HG03442 (cell line): ENCODE results near the gene FGF18.
"Not testable (repeated sequence)": the region's sequence is repeated elsewhere in the genome, so short reads cannot be mapped to it uniquely, and the experiment has no call there.

ENCODE experiments used
- ATAC-seq: cut with Tn5 transposase; IDR thresholded peaks from one replicate; pipeline ENCODE4 v1.9.1; 2021; ENCODE audit warnings: mild to moderate bottlenecking, moderate library complexity; ENCODE audit not compliant: unreplicated experiment

Gene FGF18

DNA sequence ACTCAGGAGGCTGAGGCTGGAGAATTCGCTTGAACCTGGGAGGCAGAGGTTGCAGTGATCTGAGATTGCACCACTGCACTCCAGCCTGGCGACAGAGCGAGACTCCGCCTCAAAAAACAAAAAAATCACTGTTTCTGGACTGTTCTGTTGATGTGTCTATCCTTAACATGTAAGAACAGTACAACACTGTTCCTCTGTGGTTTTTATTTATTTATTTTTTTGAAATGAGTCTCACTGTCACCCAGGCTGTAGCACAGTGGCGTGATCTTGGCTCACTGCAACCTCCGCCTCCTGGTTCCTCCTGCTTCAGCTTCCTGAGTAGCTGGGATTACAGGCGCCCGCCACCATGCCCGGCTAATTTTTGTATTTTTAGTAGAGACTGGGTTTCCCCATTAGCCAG is 20.8 kb upstream of the FGF18 start:
- not testable (repeated sequence) for ATAC-seq

- no peak for ATAC-seq
Observed at GRCh38 chr5:171400169-171400568, 19.3 kb upstream of the FGF18 start.

GRCh38 chr5:171401167-171401947 is 18.1 kb upstream of the FGF18 start:
- no peak for ATAC-seq

GRCh38 chr5:171402751-171403150 is 16.7 kb upstream of the FGF18 start:
- not testable (repeated sequence) for ATAC-seq

GRCh38 chr5:171405615-171406014 is 13.8 kb upstream of the FGF18 start:
- no peak for ATAC-seq

DNA sequence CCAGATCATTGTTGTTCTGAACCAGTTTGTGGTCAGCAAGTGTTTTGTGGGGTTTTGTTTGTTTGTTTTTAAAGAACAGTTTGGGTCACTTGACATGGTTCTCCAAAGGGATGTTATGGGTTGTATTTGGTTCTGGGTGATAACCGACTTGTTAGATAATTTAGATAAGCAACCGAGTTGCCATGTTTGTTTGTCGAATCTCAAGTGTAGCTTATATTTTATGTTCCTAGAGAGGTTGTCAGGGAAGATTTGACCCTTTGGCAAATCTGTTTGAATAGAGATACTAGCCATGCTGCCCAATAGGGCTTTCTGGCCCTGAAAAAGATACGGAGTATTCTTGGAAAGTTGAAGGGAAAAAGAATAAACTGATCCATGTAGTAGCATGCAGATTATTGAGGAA is 12.2 kb upstream of the FGF18 start:
- no peak for ATAC-seq

- no peak for ATAC-seq
Observed at GRCh38 chr5:171409164-171410136, 10.0 kb upstream of the FGF18 start.

- ATAC-seq = no peak
Observed at GRCh38 chr5:171410181-171410580, 9.3 kb upstream of the FGF18 start.

DNA sequence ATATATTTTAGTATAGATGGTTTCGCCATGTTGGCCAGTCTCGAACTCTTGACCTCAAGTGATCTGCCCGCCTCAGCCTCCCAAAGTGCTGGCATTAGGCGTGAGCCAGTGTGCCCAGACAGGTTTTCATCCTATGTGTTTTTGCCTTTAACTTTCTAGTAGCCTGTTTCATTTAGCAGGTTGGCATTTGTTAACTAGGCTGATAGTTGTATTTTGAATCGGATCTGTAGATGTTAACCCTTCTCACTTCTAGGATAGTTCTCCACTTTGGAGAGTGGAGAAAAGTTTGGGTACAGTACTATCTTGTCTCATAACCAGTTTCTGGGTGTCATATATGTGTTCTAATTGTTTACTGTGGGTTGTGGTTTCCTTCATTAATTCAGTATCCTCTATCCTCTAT is 7.3 kb upstream of the FGF18 start:
- ATAC-seq = no peak

GRCh38 chr5:171413153-171413910 is 6.1 kb upstream of the FGF18 start:
- ATAC-seq = no peak

GRCh38 chr5:171413993-171414392 is 5.5 kb upstream of the FGF18 start:
- not testable (repeated sequence) for ATAC-seq

DNA sequence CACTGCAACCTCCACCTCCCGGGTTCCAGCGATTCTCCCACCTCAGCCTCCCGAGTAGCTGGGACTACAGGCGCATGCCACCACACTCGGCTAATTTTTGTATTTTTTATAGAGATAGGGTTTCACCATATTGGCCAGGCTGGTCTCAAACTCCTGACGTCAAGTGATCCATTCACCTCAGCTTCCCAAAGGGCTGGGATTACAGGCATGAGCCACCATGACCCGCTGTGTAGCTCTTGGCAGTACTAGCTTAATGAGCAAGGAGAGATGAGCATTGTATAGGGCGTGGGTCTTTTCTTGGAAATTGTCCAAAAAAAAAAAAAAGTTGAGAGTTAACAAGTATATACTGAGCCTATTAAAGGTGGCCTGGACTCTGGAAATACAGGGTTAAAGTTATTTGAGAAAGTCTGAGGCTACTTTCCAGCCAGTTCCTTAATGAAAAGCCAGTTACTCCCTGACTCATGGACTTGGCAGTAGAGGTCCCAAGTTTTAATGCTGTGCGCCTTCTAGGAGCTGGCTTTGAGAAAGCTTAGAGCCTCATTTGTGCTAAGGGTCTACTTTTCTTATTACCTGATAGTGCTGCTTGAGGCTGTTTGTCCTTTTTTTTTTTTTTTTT is 4.2 kb upstream of the FGF18 start:
- ATAC-seq = no peak

DNA sequence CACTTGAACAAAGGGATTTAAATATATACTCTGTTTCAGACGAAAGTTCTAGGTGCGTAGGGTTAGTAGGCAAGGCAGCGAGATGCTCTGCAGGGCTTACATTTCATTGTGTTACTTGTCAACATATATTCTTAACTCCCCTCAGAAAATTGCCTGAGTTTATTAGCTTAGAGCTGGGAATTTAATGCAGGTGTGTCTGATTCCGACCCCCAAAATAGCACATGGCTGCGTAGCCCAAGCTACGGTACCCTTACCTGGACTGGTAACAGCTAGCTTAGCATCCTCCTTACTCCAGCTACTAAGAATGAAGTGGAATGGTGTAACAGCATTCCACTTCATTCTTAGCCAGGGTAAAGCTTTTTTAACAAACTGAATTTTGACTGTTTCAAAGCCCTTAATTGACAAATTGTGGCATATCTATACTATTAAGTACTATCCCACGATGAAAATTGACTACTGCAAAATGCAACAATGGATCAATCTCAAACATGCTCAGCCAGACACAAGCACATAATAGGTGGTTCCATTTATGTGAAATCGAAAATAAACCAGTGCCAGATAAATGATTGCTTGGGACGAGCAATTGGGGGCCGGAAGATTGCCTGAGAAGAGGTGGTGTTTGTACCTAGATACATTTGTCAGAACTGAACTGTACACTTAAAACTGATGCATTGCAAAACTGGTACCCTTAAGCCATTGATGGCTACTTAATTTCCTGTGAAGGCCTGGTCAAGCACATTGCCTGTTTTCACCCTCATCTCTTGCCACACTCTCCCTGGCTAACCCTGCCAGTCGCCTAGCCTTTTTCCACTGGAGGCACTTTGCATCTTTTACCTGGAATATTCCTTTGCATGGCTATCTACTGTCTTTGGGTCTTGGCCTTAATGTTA is 3.0 kb upstream of the FGF18 start:
- no peak for ATAC-seq

- peak; percentile 58 for ATAC-seq
Observed at GRCh38 chr5:171418316-171418981, 998 bp upstream of the FGF18 start.

DNA sequence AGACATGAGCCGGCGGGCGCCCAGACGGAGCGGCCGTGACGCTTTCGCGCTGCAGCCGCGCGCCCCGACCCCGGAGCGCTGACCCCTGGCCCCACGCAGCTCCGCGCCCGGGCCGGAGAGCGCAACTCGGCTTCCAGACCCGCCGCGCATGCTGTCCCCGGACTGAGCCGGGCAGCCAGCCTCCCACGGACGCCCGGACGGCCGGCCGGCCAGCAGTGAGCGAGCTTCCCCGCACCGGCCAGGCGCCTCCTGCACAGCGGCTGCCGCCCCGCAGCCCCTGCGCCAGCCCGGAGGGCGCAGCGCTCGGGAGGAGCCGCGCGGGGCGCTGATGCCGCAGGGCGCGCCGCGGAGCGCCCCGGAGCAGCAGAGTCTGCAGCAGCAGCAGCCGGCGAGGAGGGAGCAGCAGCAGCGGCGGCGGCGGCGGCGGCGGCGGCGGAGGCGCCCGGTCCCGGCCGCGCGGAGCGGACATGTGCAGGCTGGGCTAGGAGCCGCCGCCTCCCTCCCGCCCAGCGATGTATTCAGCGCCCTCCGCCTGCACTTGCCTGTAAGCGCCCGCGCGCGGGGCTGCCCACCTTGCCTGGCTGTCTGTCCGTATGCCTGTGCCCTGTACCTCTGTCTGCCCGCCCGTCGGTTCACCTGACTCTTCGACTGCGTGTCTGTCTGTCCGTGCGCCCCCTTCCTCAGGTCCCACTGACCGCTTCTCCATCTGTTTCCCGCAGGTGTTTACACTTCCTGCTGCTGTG is 412 bp downstream of the FGF18 start:
- ATAC-seq = peak; percentile 24

DNA sequence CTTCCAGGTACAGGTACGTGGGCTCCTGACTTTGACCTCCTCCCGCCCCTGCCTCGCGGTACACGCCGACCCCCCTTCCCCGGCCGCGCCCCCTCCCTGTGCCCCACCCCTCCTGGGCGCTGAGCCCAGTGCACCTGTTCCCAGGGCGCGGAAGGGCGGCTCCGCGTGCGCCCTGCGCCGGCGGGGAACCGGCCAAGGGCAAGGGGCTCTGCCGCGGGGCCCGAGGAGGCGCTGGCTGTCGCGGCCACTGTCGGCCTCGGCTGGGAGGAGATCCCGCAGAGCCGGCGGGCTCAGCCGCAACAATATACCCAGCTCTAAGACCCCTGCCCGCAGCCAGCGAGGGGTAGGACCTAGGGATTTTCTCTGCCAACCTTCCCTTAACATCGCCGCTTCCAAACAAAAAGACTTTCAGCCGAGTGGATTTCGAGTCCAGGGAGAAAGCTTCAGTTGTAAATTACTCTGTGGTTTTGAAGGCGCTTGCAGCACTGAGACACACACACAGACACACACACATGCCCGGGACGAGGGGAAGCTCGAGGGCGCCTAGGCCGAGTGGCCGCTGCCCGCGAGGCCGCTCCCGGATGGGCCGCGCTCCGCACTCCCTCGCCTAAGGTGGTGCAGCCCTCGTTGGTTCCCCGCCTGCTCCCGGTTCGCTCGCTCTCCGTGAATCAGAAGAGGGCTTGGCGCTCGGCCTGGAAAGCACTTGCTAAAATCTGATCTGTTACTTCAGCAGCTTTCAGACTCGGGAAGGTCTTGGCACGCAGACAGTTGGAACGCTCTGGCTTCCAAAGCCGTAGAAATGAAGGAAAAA is 1.2 kb downstream of the FGF18 start:
- ATAC-seq = no peak
